CD1c-positive myeloid dendritic cell (primary cell): ENCODE results near the gene LRRC9.
"Not testable (repeated sequence)": the region's sequence is repeated elsewhere in the genome, so short reads cannot be mapped to it uniquely, and the experiment has no call there.

Experiments used
- DNase-seq: peaks from one replicate; pipeline ENCODE4 v3.0.0-alpha.2; 2016; ENCODE audit errors: extremely low spot score

Gene LRRC9

DNA sequence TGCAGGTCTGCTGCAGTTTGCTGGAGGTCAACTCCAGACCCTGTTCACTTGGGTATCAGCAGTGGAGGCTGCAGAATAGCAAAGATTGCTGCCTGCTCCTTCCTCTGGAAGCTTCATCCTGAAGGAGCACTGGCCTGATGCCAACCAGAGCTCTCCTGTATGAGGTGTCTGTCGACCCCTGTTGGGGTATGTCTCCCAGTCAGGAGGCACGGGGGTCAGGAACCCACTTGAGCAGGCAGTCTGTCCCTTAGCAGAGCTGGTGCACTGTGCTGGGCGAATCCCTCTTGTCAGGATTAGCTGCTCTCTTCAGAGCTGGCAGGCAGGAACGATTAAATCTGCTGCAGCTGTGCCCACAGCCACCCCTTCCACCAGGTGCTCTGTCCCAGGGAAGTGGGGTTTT lies 37.9 kb downstream of the LRRC9 start:
- DNase-seq, result not testable (repeated sequence)

DNA sequence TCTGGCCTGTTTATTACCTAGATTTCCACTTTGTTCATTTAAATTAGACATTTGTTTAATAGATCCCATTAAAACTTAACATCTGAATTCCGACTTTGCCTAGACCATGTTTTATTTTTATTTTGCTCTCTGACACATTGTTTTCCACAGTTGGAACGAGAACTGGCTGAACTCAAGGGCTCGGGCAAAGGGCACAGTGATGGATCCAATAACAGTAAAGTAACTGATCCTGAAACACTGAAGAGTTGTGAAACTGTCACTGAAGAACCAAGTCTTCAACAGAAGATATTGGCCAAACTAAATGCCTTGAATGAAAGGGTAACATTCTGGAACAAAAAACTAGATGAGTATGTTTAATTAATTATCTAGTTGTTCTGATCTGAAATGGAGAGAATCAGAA lies 39.7 kb downstream of the LRRC9 start:
- DNase-seq, result no peak

- no peak for DNase-seq
These were observed 41.6 kb downstream of the LRRC9 start for GRCh38 chr14:59961518-59962062.

- no peak for DNase-seq
These were observed 44.5 kb downstream of the LRRC9 start for GRCh38 chr14:59964251-59965007.

- no peak for DNase-seq
These were observed 49.4 kb downstream of the LRRC9 start for GRCh38 chr14:59969319-59969718.

- DNase-seq, result no peak
These were observed 61.6 kb downstream of the LRRC9 start for GRCh38 chr14:59981564-59981963.

DNA sequence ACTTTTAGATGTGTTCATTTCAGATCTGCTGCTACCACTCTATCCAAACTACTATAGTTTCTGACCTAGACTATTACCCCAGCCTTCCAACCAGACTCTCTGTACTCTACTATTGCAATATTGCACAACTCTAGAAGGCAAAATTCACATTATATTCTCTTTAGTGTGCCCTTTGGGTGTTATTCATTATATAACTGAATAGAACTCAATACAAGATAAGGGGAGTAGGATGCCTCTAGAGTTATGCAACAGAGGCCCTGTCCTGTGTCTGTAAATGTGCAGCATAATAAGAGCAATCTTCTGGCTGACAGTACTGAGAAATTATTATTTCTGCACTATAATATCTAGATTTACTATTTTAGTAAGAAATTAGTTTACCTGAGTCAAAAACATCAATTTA lies 63.1 kb downstream of the LRRC9 start:
- no peak for DNase-seq

DNA sequence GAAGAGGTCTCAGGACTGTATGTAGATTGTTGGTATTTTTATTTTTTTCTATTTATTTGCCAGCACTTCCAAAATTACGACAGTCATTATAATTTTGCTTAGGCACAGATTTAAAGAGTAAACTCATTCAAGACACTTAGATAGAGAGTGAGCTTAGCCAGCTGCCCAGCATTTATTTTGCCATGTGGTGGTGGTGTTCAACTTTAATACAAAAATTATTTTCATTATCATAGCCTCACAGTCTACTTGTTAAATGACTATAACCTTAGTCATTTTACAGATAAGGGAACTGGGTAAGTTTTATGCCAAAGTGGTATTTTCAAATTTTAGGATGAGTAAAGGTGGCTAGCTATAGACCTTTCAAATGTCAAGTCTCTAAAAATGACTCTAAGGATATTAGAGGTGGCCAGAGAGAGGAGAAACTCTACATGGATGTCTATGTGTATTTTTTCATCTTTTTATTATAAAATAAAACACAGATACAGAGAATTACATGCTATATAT lies 66.7 kb downstream of the LRRC9 start:
- DNase-seq, result no peak

GRCh38 chr14:59997449-59997848 lies 77.5 kb downstream of the LRRC9 start:
- no peak for DNase-seq

DNA sequence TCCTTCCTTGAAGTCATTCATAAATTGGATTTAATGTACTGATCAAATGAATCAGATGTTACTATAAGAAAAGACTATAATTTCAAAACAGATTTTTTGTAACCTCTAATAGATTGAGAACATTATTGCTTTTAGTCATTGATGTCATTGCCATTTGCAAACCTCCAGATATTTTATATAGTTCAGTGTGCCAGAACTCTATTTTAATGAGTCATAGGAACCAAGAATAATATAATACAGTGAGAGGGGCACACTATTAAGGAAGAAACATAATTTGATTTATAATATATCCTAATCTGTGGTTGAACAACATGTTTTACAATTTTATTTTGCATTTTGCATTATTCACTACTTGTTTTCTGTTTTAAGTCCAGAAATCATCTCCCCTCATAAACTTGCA lies 78.0 kb downstream of the LRRC9 start:
- no peak for DNase-seq

- DNase-seq, result no peak
These were observed 78.6 kb downstream of the LRRC9 start for GRCh38 chr14:59998564-59998963.

GRCh38 chr14:60002819-60003492 lies 83.0 kb downstream of the LRRC9 start:
- DNase-seq, result no peak

GRCh38 chr14:60003991-60004390 lies 84.0 kb downstream of the LRRC9 start:
- DNase-seq, result no peak

DNA sequence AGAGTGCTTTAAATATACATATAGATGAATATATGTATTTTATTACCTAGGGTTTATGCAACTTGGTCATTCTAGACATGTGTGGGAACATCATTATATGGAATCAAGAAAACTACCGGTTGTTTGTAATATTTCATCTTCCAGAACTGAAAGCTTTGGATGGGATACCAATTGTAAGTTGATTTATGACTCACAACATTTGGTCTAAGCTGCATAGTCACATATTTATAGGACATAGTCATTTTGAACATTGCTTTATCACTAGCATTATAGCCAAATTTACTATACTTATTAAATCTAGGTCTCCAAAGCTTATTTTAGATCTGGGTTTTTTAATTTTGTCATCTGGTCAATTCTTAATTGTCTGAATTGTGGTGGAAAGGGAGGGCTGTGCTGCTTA lies 88.1 kb downstream of the LRRC9 start:
- DNase-seq, result no peak

DNA sequence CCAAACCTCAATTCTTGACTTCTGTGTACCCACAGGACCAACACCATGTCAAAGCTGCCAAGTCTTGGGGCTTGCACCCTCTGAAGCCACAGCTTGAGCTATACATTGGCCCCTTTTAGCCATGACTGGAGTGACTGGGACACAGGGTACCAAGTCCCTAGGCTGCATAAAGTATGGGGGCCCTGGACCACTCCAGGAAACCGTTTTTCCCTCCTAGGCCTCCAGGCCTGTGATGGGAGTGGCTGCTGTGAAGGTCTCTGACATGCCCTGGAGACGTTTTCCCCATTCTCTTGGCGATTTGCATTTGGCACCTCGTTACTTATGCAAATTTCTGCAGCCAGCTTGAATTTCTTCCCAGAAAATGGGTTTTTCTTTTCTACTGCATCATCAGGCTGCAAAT lies 90.3 kb downstream of the LRRC9 start:
- not testable (repeated sequence) for DNase-seq

DNA sequence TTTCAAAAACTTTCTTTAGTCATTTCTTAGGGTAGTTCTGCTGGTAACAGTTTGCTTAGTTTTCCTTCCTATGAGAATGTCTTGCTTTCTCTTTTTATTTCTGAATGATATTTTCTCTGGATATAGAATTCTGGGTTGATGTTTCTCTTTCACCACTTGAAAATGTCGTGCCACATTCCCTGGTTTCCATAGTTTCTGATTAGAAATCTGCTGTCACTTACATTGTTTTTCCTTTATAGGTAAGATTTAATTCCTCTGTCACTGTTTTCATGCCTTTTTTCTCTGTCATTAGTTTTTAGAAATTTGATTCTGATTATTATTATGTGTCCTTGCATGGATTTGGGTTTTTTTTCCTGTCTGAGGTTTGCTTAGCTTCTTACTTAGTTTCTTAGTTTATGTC lies 94.5 kb downstream of the LRRC9 start:
- no peak for DNase-seq

DNA sequence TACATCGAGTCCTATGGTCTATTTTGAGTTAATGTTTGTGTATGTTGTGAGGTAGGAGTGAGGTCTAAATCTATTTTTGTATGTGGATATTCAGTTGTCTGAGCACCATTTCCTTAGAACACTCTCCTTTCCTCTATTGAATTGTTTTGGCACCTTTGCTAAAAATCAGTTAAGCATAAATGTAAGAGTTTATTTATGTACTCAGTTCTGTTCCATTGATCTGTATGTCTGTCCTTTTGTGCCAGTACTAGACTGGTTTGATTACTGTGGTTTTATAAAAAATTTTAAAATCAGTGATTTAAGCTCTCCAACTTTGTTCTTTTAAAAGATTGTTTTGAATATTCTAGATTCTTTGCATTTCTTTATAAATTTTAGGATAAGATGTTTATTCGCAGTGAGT lies 101.7 kb downstream of the LRRC9 start:
- DNase-seq, result no peak

DNA sequence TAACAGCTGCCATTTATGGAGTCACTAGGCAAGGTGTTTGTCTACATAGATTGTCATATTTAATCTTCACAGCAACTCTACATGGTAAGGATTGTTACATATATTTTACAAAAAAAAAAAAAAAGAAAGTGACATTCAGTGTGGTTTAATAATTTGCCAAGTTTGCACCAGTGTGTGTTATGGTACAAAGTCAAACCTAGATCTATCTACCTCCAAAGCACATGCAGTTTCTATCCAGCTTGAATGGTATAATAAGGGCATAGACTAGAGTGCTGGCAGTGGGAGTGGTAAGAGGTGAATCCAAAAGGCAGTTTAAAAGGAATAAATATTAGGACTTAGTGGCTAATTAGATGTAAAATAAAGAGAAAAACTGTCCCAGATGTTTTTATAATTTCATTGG lies 105.6 kb downstream of the LRRC9 start:
- DNase-seq, result no peak

DNA sequence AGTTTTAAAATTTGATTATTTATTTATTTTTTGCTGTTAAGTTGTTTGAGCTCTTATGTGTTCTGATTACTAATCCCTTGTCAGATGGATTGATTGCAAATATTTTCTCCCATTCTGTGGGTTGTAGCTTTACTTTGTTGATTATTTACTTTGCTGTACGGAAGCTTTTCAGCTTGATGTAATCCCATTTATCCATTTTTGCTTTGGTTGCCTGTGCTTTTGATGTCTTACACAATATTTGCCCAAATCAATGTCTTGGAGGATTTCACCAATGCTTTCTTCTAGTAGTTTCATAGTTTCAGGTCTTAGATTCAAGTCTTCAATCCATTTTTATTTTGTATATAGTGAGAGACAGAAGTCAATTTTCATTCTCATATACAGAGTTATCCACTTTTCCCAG lies 115.2 kb downstream of the LRRC9 start:
- no peak for DNase-seq

DNA sequence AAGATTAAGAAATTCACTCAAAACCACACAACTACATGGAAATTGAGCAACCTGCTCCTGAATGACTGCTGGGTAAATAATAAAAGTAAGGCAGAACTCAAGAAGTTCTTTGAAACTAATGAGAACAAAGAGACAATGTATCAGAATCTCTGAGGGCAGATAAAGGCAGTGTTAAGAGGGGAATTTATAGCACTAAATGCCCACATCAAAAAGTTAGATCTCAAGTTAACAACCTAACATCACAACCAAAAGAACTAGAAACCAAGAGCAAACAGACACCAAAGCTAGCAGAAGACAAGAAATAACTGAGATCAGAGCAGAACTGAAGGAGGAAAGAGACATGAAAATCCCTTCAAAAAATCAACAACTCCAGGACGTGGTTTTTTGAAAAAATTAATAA lies 128.0 kb downstream of the LRRC9 start:
- DNase-seq, result not testable (repeated sequence)

DNA sequence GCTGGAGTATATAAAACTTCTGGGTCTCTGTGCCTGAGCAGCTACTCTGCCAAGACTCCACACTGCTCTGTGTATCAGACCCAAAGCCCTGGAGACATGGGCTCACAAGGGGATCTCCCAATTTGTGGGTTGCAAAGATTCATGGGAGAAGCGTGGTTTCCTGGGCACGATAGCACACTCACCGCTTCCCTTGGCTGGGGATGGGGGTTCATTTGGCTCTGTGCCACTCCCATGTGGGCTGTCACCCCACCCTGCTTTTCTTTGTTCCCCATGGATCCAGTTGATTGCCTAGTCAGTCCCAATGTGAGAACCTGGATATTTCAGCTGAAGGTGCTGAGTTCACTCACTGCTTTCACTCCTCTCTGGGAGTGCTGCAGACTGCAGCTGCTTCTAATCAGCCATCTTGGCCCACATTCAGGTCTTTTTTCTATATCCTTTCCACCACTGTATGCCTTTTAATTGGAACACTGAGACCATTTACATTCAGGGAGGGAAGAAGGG lies 131.8 kb downstream of the LRRC9 start:
- DNase-seq, result no peak

GRCh38 chr14:60058087-60058486 lies 138.1 kb downstream of the LRRC9 start:
- DNase-seq, result no peak

DNA sequence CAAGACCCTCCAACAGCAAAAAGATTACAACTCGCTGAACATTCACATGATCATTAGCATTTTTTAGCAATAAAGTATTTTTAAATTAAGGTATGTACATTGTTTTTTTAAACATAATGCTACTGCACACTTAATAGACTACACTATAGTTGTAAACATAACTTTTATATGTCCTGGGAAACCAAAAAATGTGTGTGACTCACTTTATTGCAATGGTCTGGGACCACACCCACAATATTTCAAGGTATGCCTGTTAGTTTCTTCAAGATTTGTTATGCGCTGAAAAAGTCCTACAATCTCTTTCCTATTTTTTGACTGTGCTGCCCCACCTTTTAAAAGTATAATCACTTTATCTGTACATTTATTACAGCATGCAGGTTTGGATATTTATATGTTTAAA lies 141.4 kb downstream of the LRRC9 start:
- no peak for DNase-seq
